HUES6 (cell line): ENCODE measurements around the gene COQ4.

ENCODE experiments used
- H3K27ac ChIP-seq: 2 replicates; pipeline ENCODE4 v1.7.0; 2013; ENCODE audit warnings: low read depth, mild to moderate bottlenecking, low read length, inconsistent platforms
- H3K27me3 ChIP-seq: 2 replicates; pipeline ENCODE4 v1.6.1; 2013; ENCODE audit warnings: low read length; ENCODE audit not compliant: control insufficient read depth, insufficient read depth
- H3K36me3 ChIP-seq: 2 replicates; pipeline ENCODE4 v1.6.1; 2013; ENCODE audit warnings: low read length; ENCODE audit not compliant: control insufficient read depth, insufficient read depth
- H3K4me1 ChIP-seq: 2 replicates; pipeline ENCODE4 v1.6.1; 2013; ENCODE audit warnings: low read length; ENCODE audit not compliant: control insufficient read depth, insufficient read depth
- H3K4me3 ChIP-seq: 2 replicates; pipeline ENCODE4 v1.5.1; 2013; ENCODE audit warnings: low read depth, low read length
- H3K9ac ChIP-seq: one replicate; pipeline ENCODE4 v1.6.1; 2013; ENCODE audit warnings: mild to moderate bottlenecking, low read length
- H3K9me3 ChIP-seq: 2 replicates; pipeline ENCODE4 v1.6.1; 2013; ENCODE audit warnings: low read depth, low read length; ENCODE audit not compliant: control insufficient read depth, insufficient read depth

The COQ4 gene

GRCh38 chr9:128369024-128369706, 46.5 kb downstream of the COQ4 start:
- Histone ChIP-seq H3K27me3 (peaks cover 29% of the 10 kb centered on the region), H3K9me3 (no peaks in the 10 kb centered on the region), H3K9ac (no peak overlapping the region), H3K4me1 (peaks cover 24% of the 10 kb centered on the region), H3K27ac (no peak overlapping the region), H3K36me3 (0 out of 2 replicates have a peak, but pooled peaks cover 6% of the 10 kb centered on the region), H3K4me3 (no peak overlapping the region)

GRCh38 chr9:128370367-128370751, 47.7 kb downstream of the COQ4 start:
- Histone ChIP-seq H3K9ac (peak overlapping the region; percentile 83), H3K27me3 (peaks cover 22% of the 10 kb centered on the region), H3K27ac (peak overlapping the region; percentile 33; the same call in 1 of the 2 replicates), H3K36me3 (0 out of 2 replicates have a peak, but pooled peaks cover 6% of the 10 kb centered on the region), H3K9me3 (no peaks in the 10 kb centered on the region), H3K4me3 (peak overlapping the region; percentile 99), H3K4me1 (peaks cover 16% of the 10 kb centered on the region)

- peaks cover 16% of the 10 kb centered on the region for H3K27me3 ChIP-seq
- peak within 1 kb of the TSS; percentile 99 for H3K4me3 ChIP-seq
These were observed 48.4 kb downstream of the COQ4 start, which contains the start of gene URM1 for GRCh38 chr9:128370752-128371629. Gene URM1, plus strand, starts transcription at chr9:128371374. Its CDS starts 7 bp downstream, at chr9:128371381.

GRCh38 chr9:128371630-128372117, 49.0 kb downstream of the COQ4 start:
- H3K9ac ChIP-seq, result peak overlapping the region; percentile 93
- 0 out of 2 replicates have a peak, but pooled peaks cover 6% of the 10 kb centered on the region for H3K36me3 ChIP-seq
- H3K27me3 ChIP-seq, result peaks cover 12% of the 10 kb centered on the region
- no peaks in the 10 kb centered on the region for H3K9me3 ChIP-seq
- H3K4me3 ChIP-seq, result peak overlapping the region; percentile 99
- H3K27ac ChIP-seq, result peak overlapping the region; percentile 37; the same call in 1 of the 2 replicates
- H3K4me1 ChIP-seq, result peaks cover 9% of the 10 kb centered on the region

More at GRCh38 chr9:128370752-128371629, 48.4 kb downstream of the COQ4 start, which contains the start of gene URM1:
- Histone ChIP-seq H3K36me3 (0 out of 2 replicates have a peak, but pooled peaks cover 6% of the 10 kb centered on the region), H3K4me1 (peaks cover 9% of the 10 kb centered on the region), H3K9me3 (no peaks in the 10 kb centered on the region), H3K27ac (peak within 1 kb of the TSS; percentile 37; the same call in 1 of the 2 replicates), H3K9ac (peak within 1 kb of the TSS; percentile 93)

- 0 out of 2 replicates have a peak, but pooled peaks cover 6% of the 10 kb centered on the region for H3K36me3 ChIP-seq
- peak overlapping the region; percentile 93 for H3K9ac ChIP-seq
- peaks cover 7% of the 10 kb centered on the region for H3K27me3 ChIP-seq
- peaks cover 9% of the 10 kb centered on the region for H3K4me1 ChIP-seq
- H3K4me3 ChIP-seq, result peak overlapping the region; percentile 99
- no peak overlapping the region for H3K27ac ChIP-seq
- no peaks in the 10 kb centered on the region for H3K9me3 ChIP-seq
These were observed 49.6 kb downstream of the COQ4 start for GRCh38 chr9:128372188-128372641.

- H3K9ac ChIP-seq, result no peak overlapping the region
- peaks cover 5% of the 10 kb centered on the region; the same call in 1 of the 2 replicates for H3K27me3 ChIP-seq
- no peak overlapping the region for H3K27ac ChIP-seq
- H3K4me1 ChIP-seq, result peaks cover 9% of the 10 kb centered on the region
- no peaks in the 10 kb centered on the region for H3K9me3 ChIP-seq
- 0 out of 2 replicates have a peak, but pooled peaks cover 6% of the 10 kb centered on the region for H3K36me3 ChIP-seq
- H3K4me3 ChIP-seq, result no peak overlapping the region
These were observed 50.1 kb downstream of the COQ4 start for GRCh38 chr9:128372784-128373183.

- no peak overlapping the region for H3K9ac ChIP-seq
- H3K27me3 ChIP-seq, result peaks cover 2% of the 10 kb centered on the region; the same call in 1 of the 2 replicates
- peaks cover 9% of the 10 kb centered on the region for H3K4me1 ChIP-seq
- peaks cover 15% of the 10 kb centered on the region for H3K36me3 ChIP-seq
- H3K4me3 ChIP-seq, result no peak overlapping the region
- no peaks in the 10 kb centered on the region for H3K9me3 ChIP-seq
- H3K27ac ChIP-seq, result no peak overlapping the region
These were observed 51.6 kb downstream of the COQ4 start for GRCh38 chr9:128374221-128374675.

- H3K9ac ChIP-seq, result no peak overlapping the region
- no peak overlapping the region for H3K27ac ChIP-seq
- H3K9me3 ChIP-seq, result no peaks in the 10 kb centered on the region
- H3K36me3 ChIP-seq, result peaks cover 15% of the 10 kb centered on the region
- H3K4me3 ChIP-seq, result no peak overlapping the region
- peaks cover 3% of the 10 kb centered on the region; the same call in 1 of the 2 replicates for H3K4me1 ChIP-seq
- H3K27me3 ChIP-seq, result no peaks in the 10 kb centered on the region
These were observed 53.2 kb downstream of the COQ4 start for GRCh38 chr9:128375865-128376264.

GRCh38 chr9:128382261-128382660, 59.6 kb downstream of the COQ4 start:
- Histone ChIP-seq H3K36me3 (peaks cover 15% of the 10 kb centered on the region), H3K27ac (no peak overlapping the region), H3K27me3 (peaks cover 58% of the 10 kb centered on the region), H3K4me1 (peaks cover 44% of the 10 kb centered on the region), H3K9me3 (no peaks in the 10 kb centered on the region), H3K4me3 (peak overlapping the region; percentile 44), H3K9ac (peak overlapping the region; percentile 33)

GRCh38 chr9:128383007-128383753, 60.5 kb downstream of the COQ4 start:
- Histone ChIP-seq H3K27me3 (peaks cover 67% of the 10 kb centered on the region), H3K9me3 (no peaks in the 10 kb centered on the region), H3K36me3 (peaks cover 21% of the 10 kb centered on the region), H3K9ac (peak overlapping the region; percentile 33), H3K4me3 (peak overlapping the region; percentile 44), H3K27ac (no peak overlapping the region), H3K4me1 (peaks cover 44% of the 10 kb centered on the region)
